ENCODE measurements around the gene CENPL.
"Not testable (repeated sequence)": the region's sequence is repeated elsewhere in the genome, so short reads cannot be mapped to it uniquely, and the experiment has no call there.

CENPL gene

DNA sequence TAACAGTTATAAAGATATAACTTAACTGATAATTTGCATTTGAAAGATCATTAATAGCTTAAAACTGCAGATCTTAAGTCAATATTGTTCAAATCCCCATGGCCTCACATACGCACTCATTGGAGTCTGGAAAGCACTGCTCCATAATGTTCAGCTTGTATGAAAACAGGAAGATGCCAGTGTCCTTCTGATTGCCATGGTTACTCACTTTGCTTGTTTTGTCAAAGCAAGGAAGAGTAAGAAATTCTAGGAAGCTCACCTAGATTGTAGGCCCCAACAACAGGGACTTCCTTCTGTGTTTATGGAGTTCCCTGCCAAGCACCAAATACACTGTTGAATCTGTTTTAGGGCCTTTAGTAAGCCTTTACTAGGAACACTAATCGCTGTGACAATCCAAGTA is 32.2 kb upstream of the CENPL start:
- no peak for DNase-seq

DNA sequence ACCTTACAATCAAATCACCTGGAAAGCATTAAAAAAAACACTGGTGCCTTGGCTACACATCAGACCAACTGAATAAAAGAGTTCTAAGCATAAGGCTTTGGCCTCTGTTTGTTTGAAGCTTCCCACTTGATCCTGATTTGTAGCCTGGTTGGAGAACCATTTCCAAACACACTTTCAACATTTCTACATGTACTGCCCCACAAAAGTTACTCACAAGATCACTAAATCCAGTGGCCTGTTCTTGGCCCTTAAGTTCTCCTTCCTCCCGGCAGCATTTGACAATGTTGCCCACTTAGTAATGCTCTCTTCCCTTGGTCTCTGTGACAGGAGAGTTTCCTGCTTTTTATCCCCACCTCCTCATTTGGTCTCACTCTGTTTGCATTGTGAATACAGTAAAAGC is 31.3 kb upstream of the CENPL start:
- DNase-seq, result no peak

DNA sequence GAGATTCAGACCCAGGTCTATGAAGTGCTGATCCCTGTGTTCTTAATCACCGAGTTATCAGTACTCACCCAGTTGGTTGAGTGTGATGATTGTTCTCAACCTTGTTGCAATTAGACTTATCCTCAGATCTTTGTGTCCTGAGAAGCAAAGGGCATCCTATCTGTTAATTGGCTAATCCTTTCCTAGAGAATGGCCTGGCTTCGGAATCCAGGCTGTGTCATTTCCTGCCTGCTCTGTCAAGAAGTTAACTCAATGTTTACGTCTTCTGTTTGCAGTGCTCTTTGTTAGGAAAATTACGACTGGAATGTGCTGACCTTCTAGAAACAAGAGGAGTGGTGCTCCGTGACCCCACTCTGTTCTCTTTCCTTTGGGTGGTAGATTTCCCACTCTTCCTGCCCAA is 28.4 kb upstream of the CENPL start:
- no peak for DNase-seq

- DNase-seq, result no peak
Observed at GRCh38 chr1:173852105-173852504, 27.4 kb upstream of the CENPL start.

GRCh38 chr1:173832748-173833147 is 8.1 kb upstream of the CENPL start:
- DNase-seq, result no peak

DNA sequence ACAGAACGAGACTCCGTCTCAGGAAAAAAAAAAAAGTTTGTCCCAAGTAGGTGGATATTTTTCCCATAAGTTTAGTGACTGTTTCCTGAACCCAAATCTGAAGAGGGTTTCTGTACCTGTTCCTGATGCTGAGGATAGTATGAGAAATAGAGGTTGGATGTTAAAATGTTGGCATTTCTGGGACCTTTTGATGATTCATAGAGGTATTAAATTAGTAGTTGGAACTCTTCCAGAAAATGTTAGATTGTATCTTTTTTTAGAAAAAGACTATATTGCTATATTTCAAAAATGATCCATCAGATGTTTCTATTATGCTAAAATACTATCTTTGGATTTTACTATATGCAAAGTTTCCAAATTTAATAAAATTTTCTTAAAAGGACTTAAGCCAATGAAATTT is 2.9 kb upstream of the CENPL start:
- no peak for DNase-seq

DNA sequence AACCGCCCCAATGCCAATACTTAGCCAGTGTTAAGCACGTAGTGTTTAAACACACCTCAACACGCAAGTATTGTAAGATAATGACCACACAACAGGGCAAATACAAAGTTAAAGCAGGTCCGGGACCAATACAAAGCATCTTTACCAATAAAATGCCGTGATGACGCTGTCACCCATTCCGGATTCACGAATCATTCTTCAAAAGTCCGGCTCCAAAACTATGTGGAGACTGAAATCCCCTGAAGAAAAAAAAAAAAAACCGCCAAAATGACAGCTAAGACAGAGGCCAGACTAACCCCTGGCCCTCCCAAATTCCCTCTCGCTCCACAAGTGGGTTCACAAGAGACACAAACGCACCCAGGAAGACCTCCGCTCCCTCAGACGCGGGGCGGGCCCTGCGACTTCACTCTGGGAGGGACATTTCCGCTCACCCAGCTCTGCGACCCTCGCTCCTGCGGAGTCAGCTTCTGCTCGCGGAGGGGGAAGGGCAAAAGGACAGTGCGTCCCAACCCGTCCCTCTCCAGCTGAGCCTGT is 835 bp downstream of the CENPL start:
- no peak for DNase-seq

- DNase-seq, result no peak
Observed at GRCh38 chr1:173821680-173822079, 3.0 kb downstream of the CENPL start.

DNA sequence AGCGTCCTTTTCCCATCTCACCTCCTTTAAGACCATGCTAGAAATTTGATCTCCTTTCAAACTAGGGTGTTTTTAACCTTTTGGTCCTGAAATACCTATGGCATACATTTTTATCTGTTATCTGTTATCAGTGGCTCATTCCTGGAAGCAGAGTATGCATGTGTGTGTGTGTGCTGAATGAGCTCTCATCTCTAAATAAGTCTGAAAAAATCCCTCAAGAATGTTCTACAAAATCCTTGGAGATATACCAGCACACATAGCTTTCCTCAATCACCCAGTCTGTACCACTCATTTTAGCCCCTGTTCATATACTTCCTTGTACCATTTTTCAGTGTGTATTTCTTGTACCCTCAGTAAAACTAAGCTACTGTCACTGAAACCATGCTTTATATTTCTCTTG is 6.2 kb downstream of the CENPL start:
- DNase-seq, result no peak

GRCh38 chr1:173813654-173814053 is 11.0 kb downstream of the CENPL start:
- DNase-seq, result not testable (repeated sequence)

- DNase-seq, result no peak
Observed at GRCh38 chr1:173802961-173803360, 21.7 kb downstream of the CENPL start.

- DNase-seq, result not testable (repeated sequence)
Observed at GRCh38 chr1:173799995-173800394, 24.7 kb downstream of the CENPL start.

- no peak for DNase-seq
Observed at GRCh38 chr1:173798078-173798477, 26.6 kb downstream of the CENPL start.

DNA sequence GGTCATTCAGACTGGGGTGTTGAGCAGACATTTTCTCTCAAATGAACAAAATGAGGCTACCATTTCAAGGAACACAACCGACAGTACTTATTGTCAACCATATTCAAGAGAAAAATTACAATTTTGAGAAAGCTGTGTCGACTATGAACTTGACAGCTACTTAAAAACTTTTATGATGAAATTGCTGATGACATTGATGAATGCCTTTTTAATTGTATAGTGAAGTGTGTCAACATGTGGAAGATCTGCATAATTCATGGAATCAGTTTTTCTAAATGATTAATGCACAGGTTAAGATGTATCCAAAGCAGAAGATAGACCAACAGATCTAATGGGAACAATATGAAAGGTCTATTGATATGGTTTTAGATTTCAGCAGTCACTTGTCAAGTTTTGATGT is 34.8 kb downstream of the CENPL start:
- no peak for DNase-seq

DNA sequence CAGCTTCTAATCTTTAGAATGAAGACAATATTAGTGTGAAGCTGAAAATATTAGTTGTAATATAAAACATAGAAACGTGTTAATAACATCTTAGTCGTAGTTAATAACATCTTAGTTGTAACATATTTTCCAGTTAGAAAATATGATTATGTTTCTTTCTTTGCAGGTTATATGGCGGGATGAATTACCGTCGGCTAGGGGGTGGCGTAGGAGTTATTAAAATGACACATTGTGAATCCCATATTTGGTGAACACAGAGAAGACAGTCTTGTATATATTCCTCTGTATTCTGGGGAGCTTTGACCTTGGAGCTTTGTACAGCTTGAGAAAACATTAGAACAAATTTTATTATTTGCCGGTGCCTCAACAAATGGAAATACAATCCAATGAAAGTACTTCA is 39.7 kb downstream of the CENPL start:
- DNase-seq, result no peak

DNA sequence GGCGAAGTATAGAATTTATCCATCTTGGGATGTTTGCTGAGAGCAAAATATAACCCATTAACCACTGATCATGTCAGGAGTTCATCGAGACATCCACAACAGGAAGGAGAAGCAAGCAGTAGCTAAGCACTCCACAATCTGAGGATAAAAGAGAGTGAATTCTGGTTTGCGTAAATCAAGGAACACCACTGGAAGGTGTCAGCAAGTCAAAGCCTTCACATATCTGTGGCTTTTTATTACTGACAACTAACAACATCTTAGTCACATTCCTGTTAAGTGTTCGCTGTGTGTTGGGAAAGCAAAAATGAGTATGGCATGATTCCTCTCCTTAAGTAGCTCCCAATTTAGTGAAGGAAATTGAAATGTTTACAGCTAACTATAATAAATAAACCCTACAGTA is 44.7 kb downstream of the CENPL start:
- DNase-seq, result no peak

DNA sequence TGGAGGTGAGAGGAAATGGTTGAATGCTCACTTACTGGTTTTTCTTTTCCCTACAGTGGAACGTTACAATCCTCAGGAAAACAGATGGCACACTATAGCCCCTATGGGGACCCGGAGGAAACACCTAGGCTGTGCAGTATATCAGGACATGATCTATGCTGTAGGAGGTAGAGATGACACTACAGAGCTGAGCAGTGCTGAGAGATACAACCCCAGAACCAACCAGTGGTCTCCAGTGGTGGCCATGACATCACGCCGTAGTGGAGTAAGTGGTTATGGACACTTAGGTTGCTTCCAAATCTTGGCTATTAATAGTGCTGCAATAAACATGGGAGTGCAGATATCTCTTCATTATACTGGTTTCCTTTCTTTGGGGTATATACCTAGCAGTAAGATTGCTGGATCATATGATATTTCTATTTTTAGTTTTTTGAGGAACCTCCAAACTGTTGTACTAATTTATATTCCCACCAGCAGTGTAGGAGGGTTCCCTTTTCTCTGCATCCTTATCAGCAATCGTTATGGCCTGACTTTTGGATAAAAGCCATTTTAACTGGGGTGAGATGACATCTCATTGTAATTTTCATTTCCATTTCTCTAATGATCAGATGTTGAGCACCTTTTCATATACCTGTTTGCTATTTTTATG is 49.0 kb downstream of the CENPL start:
- no peak for DNase-seq

- DNase-seq, result no peak
Observed at GRCh38 chr1:173771560-173771959, 53.1 kb downstream of the CENPL start.

- not testable (repeated sequence) for DNase-seq
Observed at GRCh38 chr1:173770330-173770729, 54.4 kb downstream of the CENPL start.

DNA sequence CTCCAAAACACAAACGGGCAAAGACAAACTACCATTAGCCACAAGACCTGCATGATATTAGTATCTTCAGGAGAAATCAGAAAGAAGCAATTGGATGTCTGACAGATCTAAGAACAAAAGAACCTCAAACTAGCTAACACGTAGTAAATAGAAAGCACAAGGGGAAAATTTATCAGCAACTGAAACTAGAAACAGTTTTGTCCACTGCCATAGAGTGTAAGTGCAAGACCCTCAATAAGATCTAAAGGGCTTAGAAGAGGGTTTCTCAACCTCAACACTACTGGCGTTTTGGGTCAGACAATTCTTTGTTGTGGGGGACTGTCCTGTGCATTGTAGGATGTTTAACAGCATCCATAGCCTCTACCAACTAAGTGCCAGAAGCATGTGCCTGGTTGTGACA is 55.9 kb downstream of the CENPL start:
- DNase-seq, result no peak

DNA sequence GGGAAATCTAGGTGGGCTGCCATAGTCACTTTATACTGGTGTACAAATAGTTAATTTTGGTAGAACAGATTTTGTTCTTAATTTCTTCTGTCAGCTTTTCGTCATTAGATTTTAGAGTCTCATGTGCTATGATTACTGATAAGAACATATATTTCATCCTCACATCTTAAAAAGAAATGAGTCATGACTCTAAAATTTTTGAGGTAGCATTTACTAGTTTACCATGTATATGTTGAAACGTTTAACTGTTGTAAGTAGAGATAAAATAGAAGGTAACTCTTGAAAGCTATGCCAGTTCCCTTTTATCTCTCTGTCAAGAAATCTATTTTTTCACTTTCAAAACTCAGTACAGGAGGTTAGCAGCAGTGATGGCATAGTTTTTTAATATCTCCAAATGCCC is 56.5 kb downstream of the CENPL start:
- no peak for DNase-seq

GRCh38 chr1:173764331-173764730 is 60.4 kb downstream of the CENPL start:
- DNase-seq, result not testable (repeated sequence)

DNA sequence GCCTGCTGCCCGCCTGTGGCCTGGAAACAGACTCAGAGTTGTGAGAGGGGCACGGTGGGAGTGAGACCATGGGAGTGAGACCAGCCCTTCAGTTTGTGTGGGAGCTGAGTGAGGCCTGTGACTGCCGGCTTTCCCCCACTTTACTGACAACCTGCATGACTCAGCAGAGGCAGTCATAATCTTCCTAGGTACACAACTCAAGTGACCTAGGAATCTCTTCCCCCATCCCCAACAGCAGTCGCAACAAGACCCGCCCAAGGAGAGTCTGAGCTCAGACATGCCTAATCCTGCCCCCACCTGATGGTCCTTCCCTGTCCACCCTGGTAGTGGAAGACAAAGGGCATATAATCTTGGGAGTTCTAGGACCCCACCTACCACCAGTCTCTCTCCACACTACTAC is 65.7 kb downstream of the CENPL start:
- DNase-seq, result no peak

DNA sequence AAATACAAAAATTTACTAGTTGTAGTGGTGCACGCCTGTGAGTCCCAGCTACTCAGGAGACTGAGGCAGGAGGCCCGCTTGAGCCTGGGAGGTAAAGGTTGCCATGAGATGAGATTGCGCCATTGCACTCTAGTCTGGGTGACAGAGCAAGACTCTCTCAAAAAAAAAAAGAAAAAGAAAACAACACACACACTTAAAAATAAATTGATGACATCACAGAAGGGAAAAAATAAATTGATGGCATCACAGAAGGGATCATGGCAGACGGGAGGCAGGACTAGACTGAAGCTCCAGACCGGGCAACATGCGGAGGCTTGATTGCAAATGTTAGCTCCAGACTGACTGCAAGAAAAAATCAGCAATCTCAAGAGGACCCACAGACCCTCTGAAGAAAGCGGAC is 66.6 kb downstream of the CENPL start:
- no peak for DNase-seq

DNA sequence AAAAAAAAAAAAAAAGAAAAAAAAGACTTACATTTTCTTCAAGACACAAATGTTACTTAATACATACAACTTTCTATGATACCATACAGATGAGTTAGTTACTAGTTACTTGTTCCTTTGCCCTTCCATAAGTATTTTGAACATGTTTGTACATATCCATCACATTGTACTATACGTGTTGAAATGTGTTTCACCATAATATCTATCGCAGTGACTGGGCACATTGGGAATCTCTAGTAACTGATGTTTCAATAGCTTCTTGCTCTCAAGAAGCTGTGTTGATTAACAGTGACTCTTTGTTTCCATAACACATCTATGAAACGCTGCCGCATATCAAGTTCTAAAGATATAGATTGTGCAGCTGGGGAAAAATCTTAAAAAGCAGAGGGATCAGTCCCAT is 67.0 kb downstream of the CENPL start:
- DNase-seq, result no peak
